ENCODE data around the gene RANBP3L. TPM values are rescaled to one million over a fixed set of nuclear protein-coding genes. Genes with fewer than 3 reads are reported as not detected.
"Not testable (repeated sequence)": the region's sequence is repeated elsewhere in the genome, so short reads cannot be mapped to it uniquely, and the experiment has no call there.

The RANBP3L gene, protein sequence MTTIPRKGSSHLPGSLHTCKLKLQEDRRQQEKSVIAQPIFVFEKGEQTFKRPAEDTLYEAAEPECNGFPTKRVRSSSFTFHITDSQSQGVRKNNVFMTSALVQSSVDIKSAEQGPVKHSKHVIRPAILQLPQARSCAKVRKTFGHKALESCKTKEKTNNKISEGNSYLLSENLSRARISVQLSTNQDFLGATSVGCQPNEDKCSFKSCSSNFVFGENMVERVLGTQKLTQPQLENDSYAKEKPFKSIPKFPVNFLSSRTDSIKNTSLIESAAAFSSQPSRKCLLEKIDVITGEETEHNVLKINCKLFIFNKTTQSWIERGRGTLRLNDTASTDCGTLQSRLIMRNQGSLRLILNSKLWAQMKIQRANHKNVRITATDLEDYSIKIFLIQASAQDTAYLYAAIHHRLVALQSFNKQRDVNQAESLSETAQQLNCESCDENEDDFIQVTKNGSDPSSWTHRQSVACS
- 10 to 100 TPM; 10.7 to 25.5 TPM for total RNA-seq

DNA sequence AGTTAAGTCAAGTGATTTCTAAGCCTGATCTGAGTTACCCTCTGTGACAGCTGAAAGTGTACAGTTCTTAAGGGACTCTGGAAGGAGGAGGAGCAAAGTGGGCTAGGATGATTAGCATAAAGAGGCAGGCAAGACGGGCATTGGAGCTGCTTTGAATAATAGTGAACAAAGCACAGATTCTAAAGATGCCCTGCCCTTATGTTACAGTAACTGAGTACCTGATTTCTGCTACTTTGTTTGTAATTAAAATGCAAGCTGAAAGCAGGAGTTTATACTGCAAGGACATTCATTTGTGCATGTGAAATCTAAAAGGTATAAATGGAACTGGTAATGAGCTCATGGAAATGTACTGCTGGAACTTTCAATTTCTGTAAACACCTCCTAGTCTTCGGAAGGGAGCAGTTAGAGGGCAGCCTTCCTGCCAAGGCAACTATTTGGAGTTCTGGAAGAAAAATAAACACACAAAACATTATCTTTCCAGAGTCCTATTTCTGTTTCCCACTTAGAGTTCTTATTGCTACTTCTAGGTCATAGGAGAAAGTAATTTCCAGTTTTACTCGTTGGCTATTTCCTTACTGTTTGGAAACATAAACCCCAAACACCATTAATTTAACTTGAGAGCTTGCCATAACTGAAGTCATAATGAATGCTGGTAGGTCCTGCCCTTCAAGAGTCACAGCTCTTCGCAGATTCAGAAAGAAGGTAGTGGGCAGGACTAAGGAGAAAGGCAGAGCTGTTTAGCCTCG lies at the start of gene RANBP3L:
Gene RANBP3L, minus strand, starts transcription at position 45 of the 746 bp plus-strand sequence. CDS start 486 bp downstream, outside the sequence.
- peaks cover 10 to 55% of the 10 kb centered on the region in 2 donors for H3K4me1 ChIP-seq (ENCODE audit: control insufficient read depth in 1 of 2, low read depth in 2 of 2)
- peak; percentile 83 for ATAC-seq (ENCODE audit: insufficient number of reproducible peaks, low FRiP score, low read depth)
- TF ChIP-seq, protein P1, sequence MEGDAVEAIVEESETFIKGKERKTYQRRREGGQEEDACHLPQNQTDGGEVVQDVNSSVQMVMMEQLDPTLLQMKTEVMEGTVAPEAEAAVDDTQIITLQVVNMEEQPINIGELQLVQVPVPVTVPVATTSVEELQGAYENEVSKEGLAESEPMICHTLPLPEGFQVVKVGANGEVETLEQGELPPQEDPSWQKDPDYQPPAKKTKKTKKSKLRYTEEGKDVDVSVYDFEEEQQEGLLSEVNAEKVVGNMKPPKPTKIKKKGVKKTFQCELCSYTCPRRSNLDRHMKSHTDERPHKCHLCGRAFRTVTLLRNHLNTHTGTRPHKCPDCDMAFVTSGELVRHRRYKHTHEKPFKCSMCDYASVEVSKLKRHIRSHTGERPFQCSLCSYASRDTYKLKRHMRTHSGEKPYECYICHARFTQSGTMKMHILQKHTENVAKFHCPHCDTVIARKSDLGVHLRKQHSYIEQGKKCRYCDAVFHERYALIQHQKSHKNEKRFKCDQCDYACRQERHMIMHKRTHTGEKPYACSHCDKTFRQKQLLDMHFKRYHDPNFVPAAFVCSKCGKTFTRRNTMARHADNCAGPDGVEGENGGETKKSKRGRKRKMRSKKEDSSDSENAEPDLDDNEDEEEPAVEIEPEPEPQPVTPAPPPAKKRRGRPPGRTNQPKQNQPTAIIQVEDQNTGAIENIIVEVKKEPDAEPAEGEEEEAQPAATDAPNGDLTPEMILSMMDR (IDR thresholded peaks at IDR 0.05), result no peak

DNA sequence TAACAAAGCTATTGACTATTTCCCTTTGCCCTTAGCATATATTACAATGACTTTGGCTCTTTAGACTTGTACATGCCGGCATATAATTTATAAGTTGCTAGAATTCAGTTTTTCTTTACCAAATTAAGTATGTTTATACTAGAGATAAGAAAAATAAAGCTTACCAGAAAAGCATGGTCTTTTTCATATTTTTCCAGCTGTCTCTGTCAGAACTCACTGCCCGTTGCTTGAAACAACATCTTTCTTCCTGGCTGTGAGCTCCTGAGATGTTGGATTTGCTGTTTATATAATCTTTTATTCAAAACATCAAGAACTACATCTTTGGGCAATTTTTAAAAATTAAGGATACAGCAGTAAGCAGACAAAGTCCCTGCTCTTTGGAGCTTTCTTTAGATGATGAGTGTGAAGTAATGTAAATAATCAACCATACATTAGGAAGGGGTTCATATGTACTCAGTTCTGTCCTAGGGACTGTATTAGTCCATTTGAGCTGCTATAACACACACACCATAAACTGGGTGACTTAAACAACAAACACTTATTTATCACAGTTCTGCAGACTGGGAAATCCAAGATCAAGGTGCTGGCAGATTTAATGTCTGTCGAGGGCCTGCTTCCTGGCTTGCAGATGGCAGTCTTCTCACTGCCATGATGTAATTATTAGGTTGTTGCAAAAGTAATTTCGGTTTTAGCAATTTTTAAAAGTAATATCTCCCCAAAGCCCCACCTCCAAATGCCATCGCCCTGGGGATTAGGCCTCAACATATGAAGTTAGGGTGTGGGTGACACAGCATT lies 45.4 kb upstream of the RANBP3L start:
- Histone ChIP-seq H3K36me3 (no peaks in the 10 kb centered on the region), H3K27me3 (replicated peaks; ENCODE audit: insufficient read depth) (no peaks in the 10 kb centered on the region), H3K9me3 (no peaks in the 10 kb centered on the region), H3K4me1 (ENCODE audit: control insufficient read depth in 1 of 2, low read depth in 2 of 2) (no peaks in the 10 kb centered on the region), H3K27ac (no peak overlapping the region), H3K4me3 (no peak overlapping the region)
- DNase-seq (ENCODE audit: low spot score) (no peak), ATAC-seq (ENCODE audit: insufficient number of reproducible peaks, low FRiP score, low read depth) (no peak)
- TF ChIP-seq, protein P1 (IDR thresholded peaks at IDR 0.05), result no peak

More for the DNA sequence above, at the start of gene RANBP3L:
- H3K27me3 ChIP-seq (replicated peaks; ENCODE audit: insufficient read depth), result no peaks in the 10 kb centered on the region
- peak within 1 kb of the TSS; percentile 75 to 80 for H3K27ac ChIP-seq
- H3K4me3 ChIP-seq, result peak within 1 kb of the TSS; percentile 65
- no peak for DNase-seq (ENCODE audit: low spot score)
- H3K9me3 ChIP-seq, result no peaks in the 10 kb centered on the region
- H3K36me3 ChIP-seq, result no peaks in the 10 kb centered on the region

DNA sequence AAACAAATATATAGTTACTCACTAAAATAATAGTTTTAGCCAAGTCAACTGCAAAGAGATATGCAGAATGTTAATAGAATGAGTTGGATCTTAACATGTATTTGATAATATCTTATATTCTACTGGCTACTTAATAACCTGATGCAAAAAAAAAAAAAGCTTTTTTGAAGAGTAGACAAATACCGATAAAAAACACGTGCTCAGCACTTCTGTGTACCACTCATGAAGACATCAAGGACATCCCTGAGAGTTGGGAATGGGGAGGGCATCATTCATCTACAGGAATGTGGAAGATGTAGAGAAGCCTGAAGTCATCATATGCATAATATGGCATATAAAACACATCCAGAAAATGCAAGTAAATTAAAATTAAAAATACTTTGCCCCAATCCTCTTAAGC lies 43.2 kb upstream of the RANBP3L start:
- H3K9me3 ChIP-seq, result no peaks in the 10 kb centered on the region
- H3K27me3 ChIP-seq (replicated peaks; ENCODE audit: insufficient read depth), result no peaks in the 10 kb centered on the region
- no peak for ATAC-seq (ENCODE audit: insufficient number of reproducible peaks, low FRiP score, low read depth)
- H3K4me1 ChIP-seq (ENCODE audit: control insufficient read depth in 1 of 2, low read depth in 2 of 2), result no peaks in the 10 kb centered on the region
- H3K4me3 ChIP-seq, result no peak overlapping the region
- no peak overlapping the region for H3K27ac ChIP-seq
- H3K36me3 ChIP-seq, result no peaks in the 10 kb centered on the region
- TF ChIP-seq, protein P1 (IDR thresholded peaks at IDR 0.05), result no peak
- no peak for DNase-seq (ENCODE audit: low spot score)

DNA sequence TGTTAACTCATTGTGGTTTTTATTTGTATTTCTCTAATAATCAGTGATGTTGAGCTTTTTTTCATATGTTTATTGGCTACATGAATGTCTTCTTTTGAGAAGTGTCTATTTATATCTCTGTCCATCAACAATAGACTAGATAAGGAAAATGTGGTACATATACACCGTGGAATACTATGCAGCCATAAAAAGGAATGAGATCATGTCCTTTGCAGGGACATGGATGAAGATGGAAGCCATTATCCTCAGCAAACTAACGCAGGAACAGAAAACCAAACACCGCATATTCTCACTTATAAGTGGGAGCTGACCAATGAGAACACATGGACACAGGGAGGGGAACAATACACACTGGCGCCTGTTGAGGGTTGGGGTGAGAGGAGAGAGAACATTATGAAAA lies 40.0 kb upstream of the RANBP3L start:
- not testable (repeated sequence) for H3K36me3 ChIP-seq; ATAC-seq (ENCODE audit: insufficient number of reproducible peaks, low FRiP score, low read depth); H3K27ac ChIP-seq; H3K27me3 ChIP-seq (replicated peaks; ENCODE audit: insufficient read depth); H3K4me3 ChIP-seq; H3K4me1 ChIP-seq (ENCODE audit: control insufficient read depth in 1 of 2, low read depth in 2 of 2); DNase-seq (ENCODE audit: low spot score); H3K9me3 ChIP-seq

DNA sequence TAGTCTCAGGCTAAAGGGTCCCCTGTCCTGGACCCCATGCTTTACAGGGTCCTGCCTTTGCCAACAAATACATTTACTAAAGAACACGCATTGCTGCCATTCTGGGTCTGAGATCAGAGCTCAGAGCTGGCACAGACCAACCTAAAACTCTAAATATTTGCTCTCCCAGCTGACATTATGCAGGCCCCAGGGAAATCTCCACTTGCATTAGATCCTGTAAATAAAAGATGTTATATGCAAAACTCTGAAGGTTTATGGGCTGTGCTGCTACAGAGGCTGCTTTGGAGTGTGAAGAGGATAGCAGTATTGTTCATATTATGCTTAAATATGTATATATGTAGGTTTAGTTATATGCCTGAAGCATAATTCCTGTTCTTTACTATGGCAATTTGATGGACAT lies 35.9 kb upstream of the RANBP3L start:
- TF ChIP-seq, protein P1 (IDR thresholded peaks at IDR 0.05), result no peak
- DNase-seq (ENCODE audit: low spot score) (no peak), ATAC-seq (ENCODE audit: insufficient number of reproducible peaks, low FRiP score, low read depth) (no peak)
- Histone ChIP-seq H3K4me3 (no peak overlapping the region), H3K4me1 (ENCODE audit: control insufficient read depth in 1 of 2, low read depth in 2 of 2) (no peaks in the 10 kb centered on the region), H3K9me3 (no peaks in the 10 kb centered on the region), H3K27me3 (replicated peaks; ENCODE audit: insufficient read depth) (no peaks in the 10 kb centered on the region), H3K27ac (no peak overlapping the region), H3K36me3 (no peaks in the 10 kb centered on the region)
